ENCODE data around the gene LHX4. TPM values are rescaled to one million over a fixed set of nuclear protein-coding genes. Genes with fewer than 3 reads are reported as not detected.

The LHX4 gene
- total and polyA plus RNA-seq, 10 of the 15 experiments (the other 5 are each of a cell fraction or from before 2014, with no cell fraction given) = 0.05 to 0.80 (median 0.32) TPM; not detected in 6

DNA sequence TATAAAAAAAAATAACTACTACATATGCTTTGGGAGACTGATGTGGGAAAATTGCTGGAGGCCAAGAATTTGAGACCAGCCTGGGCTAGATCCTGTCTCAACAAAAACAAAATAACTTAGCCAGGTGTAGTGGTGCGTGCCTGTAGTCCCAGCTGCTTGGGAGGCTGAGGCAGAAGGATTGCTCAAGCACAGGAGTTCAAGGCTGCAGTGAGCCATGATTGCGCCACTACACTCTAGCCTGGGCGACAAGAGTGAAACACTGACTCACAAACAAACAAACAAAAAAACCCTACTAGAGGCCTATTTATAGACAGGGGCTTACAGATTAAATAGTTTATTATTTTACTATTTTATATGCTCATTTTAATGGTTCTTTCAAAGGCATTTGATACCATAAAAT, 80.0 kb downstream of the LHX4 start:
- no peaks in the 10 kb centered on the region for H3K79me2 ChIP-seq (ENCODE audit: control insufficient read depth, insufficient read depth, low read length)
- ChIA-PET SMC1A (ENCODE audit: uncharacterized antibody, unreplicated experiment) (interaction anchor here (0.6 to 1.7 kb wide), 2 partner anchors 17 to 151 kb away, joined by 3 read pairs; no protein-coding TSS in a partner anchor), RAD21 (ENCODE audit: unreplicated experiment) (no interaction called here), CTCF (interaction anchor here (2.1 kb wide), 1 partner anchor 57 kb away, joined by 6 read pairs; no protein-coding TSS in a partner anchor), POLR2A (interaction anchor here (0.6 kb wide), 1 partner anchor 815 kb away, joined by 3 read pairs; no protein-coding TSS in a partner anchor)
- no peak for FAIRE-seq
- no peak for ATAC-seq
- no peak overlapping the region for H2AFZ ChIP-seq (ENCODE audit: control insufficient read depth, low read depth, low read length)
- in situ Hi-C loops (cut with MboI) (no loop called here), intact Hi-C loops (cut with micrococcal nuclease; ENCODE audit: unreplicated experiment) (no loop called here)
- H3K27me3 ChIP-seq (replicated peaks in 1 of 2; ENCODE audit: control insufficient read depth in 2 of 2, insufficient read depth in 2 of 2, low read length in 1 of 2) = no peaks in the 10 kb centered on the region
- no peak overlapping the region for H3K4me3 ChIP-seq
- no TSS peak for BruUV-seq (replicated peaks)
- no peak overlapping the region for H3K4me2 ChIP-seq (ENCODE audit: control insufficient read depth, insufficient read depth)
- DNase-seq (ENCODE audit: low read depth, low spot score) = no peak
- H3K4me1 ChIP-seq (ENCODE audit: control insufficient read depth, insufficient read depth, low read length) = no peaks in the 10 kb centered on the region
- H3K27ac ChIP-seq (ENCODE audit: control insufficient read depth, insufficient read depth) = no peak overlapping the region
- 90% methylated on average over 3 of the region's 3 CpGs for WGBS (ENCODE audit: insufficient coverage, insufficient replicate concordance, low lambda C conversion rate, missing lambda C conversion rate)
- H3K9me3 ChIP-seq (replicated peaks; ENCODE audit: control insufficient read depth, insufficient read depth, low read length) = no peaks in the 10 kb centered on the region; the same call in 2 of the 3 replicates
- H3K36me3 ChIP-seq (ENCODE audit: control insufficient read depth in 2 of 2, insufficient read depth in 2 of 2, low read length in 1 of 2) = no peaks in the 10 kb centered on the region; a peak in 1 of 4 replicates
- H4K20me1 ChIP-seq (ENCODE audit: control insufficient read depth, insufficient read depth) = no peaks in the 10 kb centered on the region
- H3K9ac ChIP-seq (ENCODE audit: control insufficient read depth, insufficient read depth, low read length) = no peak overlapping the region
- TF ChIP-seq, protein P1, sequence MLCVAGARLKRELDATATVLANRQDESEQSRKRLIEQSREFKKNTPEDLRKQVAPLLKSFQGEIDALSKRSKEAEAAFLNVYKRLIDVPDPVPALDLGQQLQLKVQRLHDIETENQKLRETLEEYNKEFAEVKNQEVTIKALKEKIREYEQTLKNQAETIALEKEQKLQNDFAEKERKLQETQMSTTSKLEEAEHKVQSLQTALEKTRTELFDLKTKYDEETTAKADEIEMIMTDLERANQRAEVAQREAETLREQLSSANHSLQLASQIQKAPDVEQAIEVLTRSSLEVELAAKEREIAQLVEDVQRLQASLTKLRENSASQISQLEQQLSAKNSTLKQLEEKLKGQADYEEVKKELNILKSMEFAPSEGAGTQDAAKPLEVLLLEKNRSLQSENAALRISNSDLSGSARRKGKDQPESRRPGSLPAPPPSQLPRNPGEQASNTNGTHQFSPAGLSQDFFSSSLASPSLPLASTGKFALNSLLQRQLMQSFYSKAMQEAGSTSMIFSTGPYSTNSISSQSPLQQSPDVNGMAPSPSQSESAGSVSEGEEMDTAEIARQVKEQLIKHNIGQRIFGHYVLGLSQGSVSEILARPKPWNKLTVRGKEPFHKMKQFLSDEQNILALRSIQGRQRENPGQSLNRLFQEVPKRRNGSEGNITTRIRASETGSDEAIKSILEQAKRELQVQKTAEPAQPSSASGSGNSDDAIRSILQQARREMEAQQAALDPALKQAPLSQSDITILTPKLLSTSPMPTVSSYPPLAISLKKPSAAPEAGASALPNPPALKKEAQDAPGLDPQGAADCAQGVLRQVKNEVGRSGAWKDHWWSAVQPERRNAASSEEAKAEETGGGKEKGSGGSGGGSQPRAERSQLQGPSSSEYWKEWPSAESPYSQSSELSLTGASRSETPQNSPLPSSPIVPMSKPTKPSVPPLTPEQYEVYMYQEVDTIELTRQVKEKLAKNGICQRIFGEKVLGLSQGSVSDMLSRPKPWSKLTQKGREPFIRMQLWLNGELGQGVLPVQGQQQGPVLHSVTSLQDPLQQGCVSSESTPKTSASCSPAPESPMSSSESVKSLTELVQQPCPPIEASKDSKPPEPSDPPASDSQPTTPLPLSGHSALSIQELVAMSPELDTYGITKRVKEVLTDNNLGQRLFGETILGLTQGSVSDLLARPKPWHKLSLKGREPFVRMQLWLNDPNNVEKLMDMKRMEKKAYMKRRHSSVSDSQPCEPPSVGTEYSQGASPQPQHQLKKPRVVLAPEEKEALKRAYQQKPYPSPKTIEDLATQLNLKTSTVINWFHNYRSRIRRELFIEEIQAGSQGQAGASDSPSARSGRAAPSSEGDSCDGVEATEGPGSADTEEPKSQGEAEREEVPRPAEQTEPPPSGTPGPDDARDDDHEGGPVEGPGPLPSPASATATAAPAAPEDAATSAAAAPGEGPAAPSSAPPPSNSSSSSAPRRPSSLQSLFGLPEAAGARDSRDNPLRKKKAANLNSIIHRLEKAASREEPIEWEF (IDR thresholded peaks at IDR 0.05; ENCODE audit: insufficient replicate concordance, low read depth, low read length) = no peak
- TF ChIP-seq, protein P2, sequence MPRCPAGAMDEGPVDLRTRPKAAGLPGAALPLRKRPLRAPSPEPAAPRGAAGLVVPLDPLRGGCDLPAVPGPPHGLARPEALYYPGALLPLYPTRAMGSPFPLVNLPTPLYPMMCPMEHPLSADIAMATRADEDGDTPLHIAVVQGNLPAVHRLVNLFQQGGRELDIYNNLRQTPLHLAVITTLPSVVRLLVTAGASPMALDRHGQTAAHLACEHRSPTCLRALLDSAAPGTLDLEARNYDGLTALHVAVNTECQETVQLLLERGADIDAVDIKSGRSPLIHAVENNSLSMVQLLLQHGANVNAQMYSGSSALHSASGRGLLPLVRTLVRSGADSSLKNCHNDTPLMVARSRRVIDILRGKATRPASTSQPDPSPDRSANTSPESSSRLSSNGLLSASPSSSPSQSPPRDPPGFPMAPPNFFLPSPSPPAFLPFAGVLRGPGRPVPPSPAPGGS (IDR thresholded peaks at IDR 0.05; ENCODE audit: borderline replicate concordance, insufficient read depth, low read depth, low read length, poor library complexity, severe bottlenecking) = peak; percentile 26
- TF ChIP-seq POLR2AphosphoS5 (IDR thresholded peaks at IDR 0.05; ENCODE audit: low read length) = no peak
